SK-N-MC (cell line): ENCODE measurements around the gene MUC7.

ENCODE experiments used
- EZH2 ChIP-seq: fragments of 200-600 bp; sonication (generic); IDR thresholded peaks from one replicate; pipeline ENCODE4 v1.6.1; 2017; ENCODE audit warnings: antibody characterized with exemption
- POLR2AphosphoS5 ChIP-seq: IDR thresholded peaks from 2 replicates; pipeline ENCODE4 v1.6.1; 2012; ENCODE audit warnings: mild to moderate bottlenecking, low read depth, low read length, borderline replicate concordance

- TF ChIP-seq POLR2AphosphoS5, result no peak
- no peak for TF ChIP-seq EZH2
Observed at GRCh38 chr4:70473679-70474078, 1.7 kb downstream of the MUC7 start.
